OCI-LY1 (cell line): ENCODE data around the gene ADAMTSL2.

Source experiments
- EZH2 ChIP-seq: fragments of 200-600 bp; sonication (generic), shearing (Covaris generic); IDR thresholded peaks from 2 replicates; pipeline ENCODE4 v1.8.0; 2017; ENCODE audit warnings: borderline replicate concordance, mixed run types, mild to moderate bottlenecking, antibody characterized with exemption, low read length, moderate library complexity, mixed read lengths
- TF ChIP-seq, protein P1 (sequence below): fragments of 200-600 bp; sonication (generic), shearing (Covaris generic); IDR thresholded peaks from 2 replicates; pipeline ENCODE4 v1.5.1; 2017; ENCODE audit warnings: mild to moderate bottlenecking, antibody characterized with exemption, low read length, moderate library complexity, mixed read lengths

DNA sequence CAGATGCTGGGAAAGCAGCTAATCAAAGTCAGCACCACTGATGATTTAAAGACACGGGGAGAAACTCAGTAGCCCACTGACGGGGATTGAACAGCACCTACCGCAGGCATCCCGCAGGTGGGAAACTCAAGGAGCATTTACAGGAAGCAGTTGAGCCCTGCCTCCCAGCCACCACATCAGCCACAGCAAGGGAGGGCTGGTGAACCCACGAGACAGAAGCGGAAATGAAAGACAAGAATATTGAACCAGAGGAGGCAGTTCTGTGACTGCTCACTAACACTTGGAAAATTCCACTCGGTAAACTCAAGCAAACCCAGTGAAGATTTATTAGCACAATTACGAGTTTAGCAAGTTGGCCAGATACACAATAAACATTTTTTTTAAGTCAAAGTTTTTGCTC, 85.3 kb downstream of the ADAMTSL2 start:
- TF ChIP-seq, protein P1, sequence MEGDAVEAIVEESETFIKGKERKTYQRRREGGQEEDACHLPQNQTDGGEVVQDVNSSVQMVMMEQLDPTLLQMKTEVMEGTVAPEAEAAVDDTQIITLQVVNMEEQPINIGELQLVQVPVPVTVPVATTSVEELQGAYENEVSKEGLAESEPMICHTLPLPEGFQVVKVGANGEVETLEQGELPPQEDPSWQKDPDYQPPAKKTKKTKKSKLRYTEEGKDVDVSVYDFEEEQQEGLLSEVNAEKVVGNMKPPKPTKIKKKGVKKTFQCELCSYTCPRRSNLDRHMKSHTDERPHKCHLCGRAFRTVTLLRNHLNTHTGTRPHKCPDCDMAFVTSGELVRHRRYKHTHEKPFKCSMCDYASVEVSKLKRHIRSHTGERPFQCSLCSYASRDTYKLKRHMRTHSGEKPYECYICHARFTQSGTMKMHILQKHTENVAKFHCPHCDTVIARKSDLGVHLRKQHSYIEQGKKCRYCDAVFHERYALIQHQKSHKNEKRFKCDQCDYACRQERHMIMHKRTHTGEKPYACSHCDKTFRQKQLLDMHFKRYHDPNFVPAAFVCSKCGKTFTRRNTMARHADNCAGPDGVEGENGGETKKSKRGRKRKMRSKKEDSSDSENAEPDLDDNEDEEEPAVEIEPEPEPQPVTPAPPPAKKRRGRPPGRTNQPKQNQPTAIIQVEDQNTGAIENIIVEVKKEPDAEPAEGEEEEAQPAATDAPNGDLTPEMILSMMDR, result no peak
- TF ChIP-seq EZH2, result no peak
